Renal cortex interstitium (tissue), 11 donors: ENCODE results near the gene EPM2AIP1. TPM values are rescaled to one million over a fixed set of nuclear protein-coding genes. Genes with fewer than 3 reads are reported as not detected.
"Not testable (repeated sequence)": the region's sequence is repeated elsewhere in the genome, so short reads cannot be mapped to it uniquely, and the experiment has no call there.

Source experiments
- DNase-seq, 11 donors: peaks; one replicate each; pipeline ENCODE4 v3.0.0-alpha.2; 2013; ENCODE audit warnings: low read depth in 9 of 11, low spot score in 4 of 11; ENCODE audit errors: extremely low read depth in 1 of 11
- polyA plus RNA-seq, 3 donors: library from polyadenylated mRNA; unstranded; fragments of 120-200 nt; gene quantifications; one replicate each; pipeline ENCODE4 v1.2.1, GENCODE V29; 2013; ENCODE audit not compliant: insufficient read length in 3 of 3

EPM2AIP1 gene
- polyA plus RNA-seq, 3 donors: 51.0 to 62.6 (median 58.0) TPM

DNA sequence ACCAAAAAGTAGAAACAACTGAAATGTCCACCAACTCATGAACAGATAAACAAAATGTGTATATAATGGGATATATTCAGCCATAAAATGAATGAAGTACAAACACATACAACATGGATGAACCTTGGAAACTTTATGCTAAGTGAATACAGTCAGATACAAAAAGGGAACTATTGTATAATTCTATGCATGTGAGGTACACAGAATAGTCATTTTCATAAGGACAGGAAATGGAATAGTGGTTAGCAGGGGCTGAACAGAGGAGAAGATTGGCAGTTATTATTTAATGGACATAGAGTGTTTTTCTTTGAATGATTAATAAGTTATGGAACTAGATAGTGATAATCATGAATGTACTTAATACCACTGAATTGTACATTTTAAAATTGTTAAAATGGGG, 28.1 kb downstream of the EPM2AIP1 start:
- no peak for DNase-seq

DNA sequence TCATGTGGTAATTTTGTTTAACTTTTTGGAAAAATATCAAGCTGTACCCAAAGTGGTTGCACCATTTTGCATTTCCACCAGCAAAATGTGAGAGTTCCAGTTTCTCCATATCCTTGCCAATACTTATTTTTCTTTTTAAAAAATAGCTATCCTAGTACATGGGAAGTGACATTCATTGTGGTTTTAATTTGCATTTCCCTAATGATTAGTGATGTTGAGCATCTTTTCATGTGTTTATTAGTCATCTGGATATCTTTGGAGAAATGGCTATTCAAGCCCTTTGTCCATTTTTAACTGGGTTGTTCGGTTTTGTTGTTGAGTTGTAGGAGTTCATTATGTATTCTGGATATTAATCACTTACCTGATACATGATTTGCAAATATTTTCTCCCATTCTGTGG, 28.6 kb downstream of the EPM2AIP1 start:
- DNase-seq: no peak

DNA sequence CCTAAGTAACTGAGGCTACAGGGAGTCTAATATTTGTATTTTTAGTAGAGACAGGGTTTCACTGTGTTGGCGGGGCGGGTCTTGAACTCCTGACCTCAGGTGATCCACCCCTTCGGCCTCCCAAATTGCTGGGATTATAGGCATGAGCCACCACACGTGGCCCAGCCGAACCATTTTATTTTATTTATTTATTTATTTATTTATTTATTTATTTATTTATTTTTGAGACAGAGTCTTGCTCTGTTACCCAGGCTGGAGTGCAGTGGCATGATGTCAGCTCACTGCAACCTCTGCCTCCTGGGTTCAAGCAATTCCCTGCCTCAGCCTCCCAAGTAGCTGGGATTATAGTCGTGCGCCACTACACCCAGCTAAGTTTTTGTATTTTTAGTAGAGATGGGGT, 29.9 kb downstream of the EPM2AIP1 start:
- DNase-seq: not testable (repeated sequence)

DNA sequence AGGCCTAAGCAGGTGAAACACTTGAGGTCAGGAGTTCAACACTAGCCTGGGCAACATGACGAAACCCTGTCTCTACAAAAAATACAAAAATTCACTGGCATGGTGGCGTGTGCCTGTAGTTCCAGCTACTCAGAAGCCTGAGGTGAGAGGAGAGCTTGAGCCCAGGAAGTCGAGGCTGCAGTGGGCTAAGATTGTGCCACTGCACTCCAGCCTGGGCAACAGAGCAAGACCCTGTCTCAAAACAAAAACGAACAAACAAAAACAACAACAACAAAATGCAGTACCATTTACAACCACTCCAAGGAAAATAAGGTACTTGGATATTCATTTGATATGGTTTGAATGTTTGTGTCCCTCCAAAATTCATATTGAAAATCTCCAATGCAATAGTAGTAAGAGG, 32.4 kb downstream of the EPM2AIP1 start:
- no peak for DNase-seq

DNA sequence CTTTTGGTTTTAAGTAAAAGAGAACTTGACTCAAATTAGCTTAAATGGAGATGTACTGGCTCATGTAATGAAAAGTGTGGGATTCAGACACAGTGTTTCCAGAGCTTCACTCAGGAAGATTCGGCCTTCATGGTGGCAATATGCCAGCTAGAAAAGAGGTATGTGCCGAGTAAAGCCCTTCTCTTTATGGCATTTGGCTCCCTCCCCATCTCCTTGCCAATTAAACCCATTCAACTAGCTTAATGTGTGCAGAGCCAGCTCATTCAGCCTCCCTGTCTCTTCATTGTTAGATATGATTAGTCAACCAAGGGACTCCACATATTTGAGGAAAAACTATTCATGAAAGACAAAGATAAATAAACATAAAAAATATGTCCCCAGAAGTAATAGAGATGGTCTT, 33.1 kb downstream of the EPM2AIP1 start:
- DNase-seq: no peak

DNA sequence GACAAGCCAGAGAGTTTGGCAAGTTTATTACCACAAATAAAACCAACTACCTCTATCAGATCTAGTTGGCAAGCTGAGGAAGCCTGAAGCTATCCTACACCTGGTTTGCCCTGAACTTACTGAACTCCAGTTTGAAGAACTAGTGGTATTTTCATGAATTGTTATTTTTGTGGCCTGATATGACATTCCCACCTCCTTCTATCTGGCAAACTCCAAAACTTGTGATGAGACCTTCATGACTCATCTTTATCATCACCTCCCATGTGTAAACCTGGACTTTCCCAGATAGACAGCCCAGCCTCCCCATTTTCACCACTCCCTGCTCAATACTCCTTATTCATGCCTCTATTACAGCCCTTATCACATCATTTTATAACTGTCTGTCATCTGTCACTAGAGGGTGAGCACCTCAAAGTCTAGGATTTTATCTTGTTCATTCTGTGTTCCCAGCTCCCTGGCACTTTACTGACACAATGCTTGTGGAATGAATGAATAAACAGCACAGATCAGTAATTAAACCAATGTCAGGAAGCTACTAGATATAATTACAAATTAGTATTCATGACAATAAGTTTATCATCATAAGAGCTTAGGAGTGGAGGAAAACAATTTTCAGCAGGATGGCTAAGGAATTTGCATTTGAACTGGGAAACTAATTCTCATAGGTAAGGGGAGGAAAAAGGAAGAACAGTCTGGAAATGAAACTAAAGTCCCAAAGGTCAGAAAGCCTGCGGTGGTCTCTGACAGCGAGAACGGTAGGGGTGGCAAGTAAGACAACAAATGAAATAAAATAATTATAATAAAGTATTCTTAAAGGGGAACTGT, 34.9 kb downstream of the EPM2AIP1 start:
- no peak for DNase-seq

DNA sequence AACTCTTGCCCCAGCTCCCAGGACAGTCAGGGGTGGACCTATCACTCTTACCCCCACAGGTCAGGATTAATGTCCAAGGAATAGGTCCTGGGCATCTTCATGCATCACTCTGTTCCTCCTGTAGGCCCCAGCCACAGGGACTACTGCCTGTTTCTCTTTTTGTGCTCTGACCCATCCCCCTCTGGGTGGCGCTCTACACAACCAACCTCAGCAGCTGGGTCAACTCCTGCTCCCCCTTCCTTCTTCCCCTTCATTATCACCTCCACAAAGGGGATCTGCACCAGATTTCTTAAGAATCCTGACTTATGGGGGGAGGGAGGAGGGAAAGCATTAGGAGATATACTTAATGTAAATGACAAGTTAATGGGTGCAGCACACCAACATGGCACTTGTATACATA, 35.9 kb downstream of the EPM2AIP1 start:
- no peak for DNase-seq

DNA sequence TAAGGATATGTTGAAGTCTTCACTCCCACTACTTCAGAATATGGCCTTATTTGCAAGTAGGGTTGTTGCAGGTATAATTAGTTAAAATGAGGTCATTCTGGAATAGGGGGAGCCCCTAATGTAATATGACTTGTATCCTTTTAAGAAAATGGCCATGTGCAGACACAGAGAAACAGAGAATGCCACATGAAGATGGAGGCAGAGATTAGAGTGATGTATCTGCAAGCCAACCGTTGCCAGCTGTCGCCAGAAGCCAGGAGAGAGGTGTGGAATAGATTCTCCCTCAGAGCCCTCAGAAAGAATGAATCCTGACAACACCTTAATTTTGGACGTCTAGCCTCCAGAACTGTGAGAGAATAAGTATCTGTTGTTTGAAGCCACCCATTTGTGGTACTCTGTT, 36.8 kb downstream of the EPM2AIP1 start:
- no peak for DNase-seq

DNA sequence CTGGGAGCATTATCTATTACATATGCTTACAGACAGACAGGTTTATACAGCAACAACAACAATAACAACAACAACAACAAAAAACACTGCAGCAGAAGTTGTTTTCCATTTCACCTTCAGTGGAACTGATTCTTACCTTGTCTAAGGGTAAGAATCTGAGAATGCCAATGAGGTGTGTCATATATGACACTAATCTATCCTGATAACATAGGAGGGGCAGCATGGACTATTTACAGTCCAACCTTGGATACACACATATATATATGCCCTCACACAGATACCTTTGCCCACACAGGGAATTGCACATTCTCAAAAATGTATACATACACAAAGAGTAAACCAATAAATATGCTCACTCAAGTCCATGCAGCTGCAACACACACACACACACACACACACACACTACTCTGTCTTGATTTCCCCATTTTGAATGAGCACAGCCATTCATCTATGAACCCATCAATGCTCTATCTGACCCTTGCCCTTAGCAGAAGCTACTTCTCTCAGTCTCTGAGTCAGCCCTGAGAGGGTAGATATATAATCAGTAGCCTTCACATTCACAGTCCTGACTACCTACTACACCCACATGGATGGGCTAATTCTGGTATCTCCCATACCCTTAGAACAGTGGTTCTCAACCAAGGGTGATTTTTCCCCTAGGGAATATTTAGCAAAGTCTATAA, 38.3 kb downstream of the EPM2AIP1 start:
- DNase-seq: no peak

DNA sequence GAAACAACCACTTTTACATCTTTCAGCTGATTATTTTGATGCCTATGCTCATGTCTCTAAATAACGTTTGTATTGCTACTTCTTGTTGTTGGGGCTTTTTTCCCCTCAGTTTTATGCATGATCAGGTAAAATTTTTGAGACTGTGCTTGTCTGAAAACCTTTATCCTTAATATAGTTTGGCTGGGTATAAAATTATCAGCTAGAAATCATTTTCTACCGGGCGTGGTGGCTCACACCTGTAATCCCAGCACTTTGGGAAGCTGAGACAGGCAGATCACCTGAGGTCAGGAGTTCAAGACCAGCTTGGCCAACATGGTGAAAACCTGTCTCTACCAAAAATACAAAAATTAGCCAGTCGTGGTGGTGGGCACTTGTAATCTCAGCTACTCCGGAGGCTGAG, 45.1 kb downstream of the EPM2AIP1 start:
- not testable (repeated sequence) for DNase-seq

DNA sequence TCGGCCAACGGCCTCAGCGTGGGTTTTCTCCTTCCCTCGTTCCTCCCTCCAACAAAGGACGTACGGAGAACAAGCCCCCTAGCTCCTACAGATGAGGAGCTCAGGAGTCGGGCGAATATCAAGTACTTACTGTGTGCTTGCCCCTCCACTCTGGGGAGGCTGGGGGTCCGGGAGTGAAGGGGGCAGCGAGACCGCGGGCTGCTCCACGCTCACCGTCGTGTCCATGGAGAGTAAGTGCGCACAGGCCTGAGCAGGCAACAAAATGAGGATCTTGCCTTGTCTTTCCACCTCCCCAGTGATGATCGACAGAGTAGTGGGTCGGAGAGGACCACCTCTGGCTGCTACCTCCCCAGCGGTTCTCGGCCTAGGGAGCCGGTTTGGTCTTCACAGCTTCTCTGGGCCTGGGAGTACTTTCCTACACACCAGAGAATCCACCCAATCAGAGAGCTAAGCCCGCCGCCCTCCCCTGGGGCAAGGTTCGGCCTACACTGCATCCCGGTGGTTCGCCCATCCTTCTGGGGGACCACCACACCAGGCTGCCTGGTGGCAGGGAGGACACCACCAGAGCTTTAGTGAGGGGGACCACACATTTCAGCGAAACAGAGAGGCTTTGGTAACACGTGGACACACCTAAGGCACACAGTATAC, 47.5 kb downstream of the EPM2AIP1 start:
- DNase-seq: no peak

DNA sequence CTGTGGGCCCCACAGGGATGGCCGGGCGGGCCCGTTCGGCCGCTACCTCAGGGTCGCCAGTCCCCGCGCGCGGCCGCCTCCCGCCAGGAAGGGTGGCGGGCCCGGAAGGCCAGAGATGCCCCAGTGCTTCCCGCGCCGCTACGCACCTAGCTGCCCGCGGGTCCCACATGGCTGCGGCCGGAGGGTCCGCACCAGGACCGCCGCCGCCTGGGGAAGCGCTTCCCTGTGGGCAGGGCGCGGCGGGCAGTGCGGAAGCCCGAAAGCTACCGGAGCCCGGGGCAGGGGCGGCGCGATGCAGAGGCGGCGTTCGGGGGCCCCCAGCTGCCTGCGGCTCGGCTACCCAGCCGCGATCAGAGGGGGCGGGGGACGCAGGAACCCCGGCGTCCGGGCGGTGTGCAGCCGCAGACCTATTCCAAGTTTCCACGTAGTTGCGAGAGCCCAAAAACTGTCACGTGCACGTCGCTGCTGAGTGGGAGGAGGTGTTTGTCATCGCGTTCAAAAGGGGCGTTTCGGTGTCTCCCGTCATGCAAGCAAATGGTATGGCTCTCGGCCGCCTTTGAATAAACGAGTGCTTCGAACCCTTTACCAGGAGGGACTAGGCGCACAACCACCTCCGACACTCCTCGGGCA, 48.2 kb downstream of the EPM2AIP1 start, which contains the start of gene TRANK1:
Gene TRANK1 (minus strand): TSS at position 414 of the 630 bp plus-strand sequence. CDS start 245 bp downstream, at position 169.
- peak in 8 of 11 donors; percentile 46 to 65 (median 59) for DNase-seq

DNA sequence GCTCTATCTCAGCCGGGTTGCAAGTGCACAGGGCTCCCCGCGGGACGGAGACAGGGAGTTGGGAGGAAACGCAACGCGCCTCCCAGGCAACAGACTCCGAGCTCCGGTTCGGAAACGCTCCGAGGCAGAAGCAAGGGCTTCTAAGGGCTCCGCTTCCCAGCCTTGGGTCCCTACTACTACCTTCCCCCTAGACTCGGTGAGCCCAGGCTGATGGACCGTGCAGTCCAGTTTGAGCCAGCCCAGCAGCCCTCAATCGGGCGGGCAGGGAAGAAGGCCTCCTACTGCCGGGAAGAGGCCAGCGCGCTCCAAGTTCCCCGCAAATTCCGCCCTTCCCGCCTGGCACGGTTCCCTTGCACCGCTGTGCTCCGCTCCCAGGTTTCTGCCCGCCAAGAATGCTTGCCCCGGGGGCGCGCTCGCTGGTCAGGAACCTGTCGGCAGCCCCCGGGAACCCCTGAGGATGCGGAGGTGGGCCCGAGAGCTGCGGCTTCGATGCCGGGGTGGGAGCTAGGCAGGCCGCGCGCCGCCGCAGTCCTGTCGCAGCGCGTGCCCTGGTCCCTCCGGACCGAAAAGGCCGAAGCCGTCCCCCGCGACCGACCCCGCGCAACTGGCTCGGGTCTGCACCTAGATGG, 48.8 kb downstream of the EPM2AIP1 start:
- peak in 10 of 11 donors; percentile 43 to 59 (median 54) for DNase-seq

DNA sequence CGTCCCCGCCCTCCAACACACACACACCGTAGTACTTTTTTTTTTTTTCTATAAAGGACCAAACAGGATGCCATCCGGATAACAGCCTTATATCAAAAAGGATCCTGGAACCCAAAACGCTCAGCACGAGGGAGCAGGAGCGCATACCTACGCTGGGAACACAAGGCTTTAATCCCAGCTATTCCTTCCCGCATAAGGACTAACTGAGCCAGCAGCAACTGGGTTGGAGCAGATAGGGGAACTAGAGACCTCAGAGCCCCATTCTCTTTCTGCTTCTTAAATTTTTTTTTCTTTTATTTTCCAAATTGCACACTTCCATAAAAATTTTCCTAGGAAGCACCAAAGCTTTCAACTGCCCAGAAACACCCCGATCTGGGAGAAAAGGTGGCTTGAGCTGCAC, 49.3 kb downstream of the EPM2AIP1 start:
- DNase-seq: no peak

DNA sequence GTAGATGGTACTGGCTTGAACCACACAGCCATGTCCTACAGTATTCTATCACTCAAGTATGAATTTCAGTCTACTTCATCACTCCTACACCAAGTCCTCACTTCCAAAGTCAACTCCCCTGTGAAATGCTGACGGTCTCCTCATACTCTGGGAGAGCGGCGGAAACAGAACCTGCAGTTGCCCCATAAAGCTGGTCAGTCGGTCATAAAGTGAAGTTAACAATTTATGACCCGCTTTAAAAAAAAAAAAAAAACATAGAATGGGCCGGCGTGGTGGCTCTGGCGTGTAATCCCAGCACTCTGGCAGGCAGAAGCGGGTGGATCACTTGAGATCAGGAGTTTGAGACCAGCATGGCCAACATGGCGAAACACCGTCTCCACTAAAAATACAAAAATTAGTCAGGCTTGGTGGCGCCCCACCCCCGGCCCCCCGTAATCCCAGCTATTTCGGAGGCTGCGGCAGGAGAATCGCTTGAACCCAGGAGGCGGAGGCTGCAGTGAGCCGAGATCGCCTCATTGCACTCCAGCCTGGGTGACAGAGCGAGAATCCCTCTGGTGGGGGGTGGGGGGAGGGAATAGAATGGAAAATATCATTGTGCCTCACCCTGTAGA, 50.2 kb downstream of the EPM2AIP1 start:
- DNase-seq: no peak

DNA sequence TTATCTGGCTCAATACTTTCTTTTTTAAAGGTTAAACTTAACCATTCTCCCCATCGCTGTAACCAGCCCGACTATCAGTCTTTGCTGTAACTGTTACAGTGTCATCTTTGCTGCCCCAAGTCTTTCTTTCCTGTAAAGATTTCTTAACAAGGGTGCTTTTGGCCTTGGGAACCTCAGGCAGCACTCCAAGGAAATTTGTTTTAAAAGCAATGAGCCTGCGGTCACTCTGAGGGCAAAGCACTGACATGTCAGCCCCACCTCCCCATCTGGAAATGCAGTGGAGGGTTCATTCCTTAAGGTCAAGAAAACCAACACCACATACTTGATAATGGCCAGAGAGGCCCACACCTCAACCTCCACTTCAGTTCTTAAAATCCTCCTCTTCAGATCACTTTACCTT, 51.3 kb downstream of the EPM2AIP1 start:
- DNase-seq: no peak

DNA sequence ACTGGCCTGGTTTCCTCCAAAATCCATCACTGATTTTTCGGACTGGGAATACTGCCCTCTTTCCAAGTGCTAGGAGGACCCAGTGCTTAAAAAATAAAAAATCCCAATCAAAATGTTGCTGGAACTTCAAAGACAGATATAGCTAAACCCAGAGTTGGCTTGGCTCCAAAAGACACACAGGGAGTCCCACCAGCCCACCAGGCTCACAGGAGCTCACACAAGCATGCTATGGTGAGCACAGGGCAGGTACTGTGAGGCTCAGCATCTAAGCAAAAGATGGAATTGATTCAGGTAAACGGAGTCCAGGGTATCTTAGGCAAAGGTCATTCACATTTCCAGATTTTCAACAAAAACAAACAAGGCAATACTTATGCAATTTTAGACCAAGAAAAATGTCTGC, 51.8 kb downstream of the EPM2AIP1 start:
- DNase-seq: no peak

DNA sequence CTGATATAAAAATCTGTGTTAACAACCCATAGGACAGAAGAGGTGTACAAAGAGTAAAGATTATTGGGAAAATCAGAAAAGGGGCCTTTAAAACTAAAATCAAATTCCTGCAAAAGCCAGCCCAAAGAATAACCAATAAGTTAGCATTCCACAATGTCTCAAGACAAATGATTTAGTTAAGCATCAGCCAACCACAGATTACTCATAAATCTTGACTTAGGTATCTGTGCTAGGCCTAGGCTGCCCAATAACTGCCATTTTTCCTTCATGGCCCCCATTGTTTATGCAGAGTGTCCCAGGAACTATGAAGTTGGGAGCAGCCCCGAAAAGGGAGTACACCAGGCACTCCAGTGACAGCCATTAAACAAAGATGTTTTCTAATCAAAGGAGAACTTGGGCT, 55.4 kb downstream of the EPM2AIP1 start:
- DNase-seq: no peak
